Epithelial cell of alveolus of lung (primary cell): ENCODE results near the gene FOXO3B. TPM values are rescaled to one million over a fixed set of nuclear protein-coding genes. Genes with fewer than 3 reads are reported as not detected.

Experiments
- total RNA-seq: library from RNA; depleted of rRNA; stranded (reverse); fragments of >200 nt; gene quantifications from 2 replicates; pipeline ENCODE4 v1.2.1, GENCODE V29; 2015

FOXO3B gene
- 4.9 and 14.9 TPM in 2 replicates for total RNA-seq

GRCh38 chr17:18681767-18682571 is at the start of gene FOXO3B:
Gene FOXO3B, minus strand, starts transcription at chr17:18682314. Its CDS starts 663 bp downstream, at chr17:18681651.

GRCh38 chr17:18644291-18644690 is 37.8 kb downstream of the FOXO3B start, which contains the start of gene TBC1D28:
Gene TBC1D28, minus strand, starts transcription at chr17:18644391. Its CDS starts 3,039 bp downstream, at chr17:18641352.

Other genes with a start within 250 kb of the FOXO3B start
- not detected in 2 replicates for gene LGALS9C, start 205.5 kb downstream of the FOXO3B start, total RNA-seq
- gene TBC1D28, start 37.9 kb downstream of the FOXO3B start, total RNA-seq, result not detected in 2 replicates
- not detected in 2 replicates for gene FBXW10, start 61.7 kb upstream of the FOXO3B start, total RNA-seq
- 28.1 and 31.3 TPM in 2 replicates for gene TVP23B, start 98.9 kb upstream of the FOXO3B start, total RNA-seq
- gene PRPSAP2, start 175.8 kb upstream of the FOXO3B start, total RNA-seq, result 22.0 and 29.6 TPM in 2 replicates